GM23338 (cell line): ENCODE measurements around the gene PLEK. TPM values are rescaled to one million over a fixed set of nuclear protein-coding genes. Genes with fewer than 3 reads are reported as not detected.

Experiments
- ATAC-seq: fragments of 200-7000 bp; cut with Tn5 transposase; 3 replicates; pipeline ENCODE4 v1.9.1; 2020
- DNase-seq: peaks from one replicate; pipeline ENCODE4 v3.0.0-alpha.2; 2015; ENCODE audit warnings: low spot score
- H2AFZ ChIP-seq: fragments of 200-600 bp; sonication (generic); 2 replicates; pipeline ENCODE4 v1.8.0; 2016; ENCODE audit warnings: antibody characterized with exemption, mild to moderate bottlenecking, moderate library complexity
- H3F3A ChIP-seq: fragments of 200-600 bp; sonication (generic); replicated peaks from 2 replicates; pipeline ENCODE4 v1.8.0; 2017; ENCODE audit warnings: antibody characterized with exemption, mixed run types, low read depth
- H3K27ac ChIP-seq: fragments of 200-600 bp; sonication (generic); 2 replicates; pipeline ENCODE4 v1.6.1; 2016; ENCODE audit warnings: low read depth
- H3K27me3 ChIP-seq: fragments of 200-600 bp; sonication (generic); 2 replicates; pipeline ENCODE4 v1.8.0; 2016; ENCODE audit warnings: mild to moderate bottlenecking, mixed run types, moderate library complexity; ENCODE audit not compliant: insufficient read depth
- H3K36me3 ChIP-seq: fragments of 200-600 bp; sonication (generic); 2 replicates; pipeline ENCODE4 v1.8.0; 2016; ENCODE audit warnings: mild to moderate bottlenecking; ENCODE audit not compliant: insufficient read depth
- H3K4me1 ChIP-seq: fragments of 200-600 bp; sonication (generic); 2 replicates; pipeline ENCODE4 v1.8.0; 2016; ENCODE audit warnings: mild to moderate bottlenecking, moderate library complexity; ENCODE audit not compliant: insufficient read depth
- H3K4me2 ChIP-seq: fragments of 200-600 bp; sonication (generic); 2 replicates; pipeline ENCODE4 v1.7.1; 2017; ENCODE audit warnings: mixed run types
- H3K4me3 ChIP-seq: fragments of 200-600 bp; sonication (generic); 2 replicates; pipeline ENCODE4 v1.6.1; 2016; ENCODE audit warnings: mixed run types
- H3K79me2 ChIP-seq: fragments of 200-600 bp; sonication (generic); replicated peaks from 2 replicates; pipeline ENCODE4 v1.8.0; 2017; ENCODE audit warnings: mild to moderate bottlenecking; ENCODE audit not compliant: insufficient read depth
- H3K9me2 ChIP-seq: fragments of 200-600 bp; sonication (generic); 2 replicates; pipeline ENCODE4 v1.8.0; 2017; ENCODE audit not compliant: insufficient read depth
- H4K20me1 ChIP-seq: fragments of 200-600 bp; sonication (generic); replicated peaks from 2 replicates; pipeline ENCODE4 v1.8.0; 2017; ENCODE audit warnings: mild to moderate bottlenecking; ENCODE audit not compliant: insufficient read depth
- H3K27ac Mint-ChIP-seq: 2 replicates; pipeline ENCODE4 v1.8.0; 2020; ENCODE audit warnings: inconsistent platforms, mild to moderate bottlenecking, moderate library complexity, mixed read lengths
- H3K27me3 Mint-ChIP-seq: 3 replicates; pipeline ENCODE4 v1.8.0; 2022; ENCODE audit warnings: low read depth, mild to moderate bottlenecking, moderate library complexity, mixed read lengths, inconsistent platforms; ENCODE audit not compliant: insufficient read depth, poor library complexity
- H3K36me3 Mint-ChIP-seq: 3 replicates; pipeline ENCODE4 v1.8.0; 2021; ENCODE audit warnings: low read depth, mild to moderate bottlenecking, inconsistent platforms, moderate library complexity, mixed read lengths
- H3K4me1 Mint-ChIP-seq: 3 replicates; pipeline ENCODE4 v1.8.0; 2020; ENCODE audit warnings: mild to moderate bottlenecking, inconsistent platforms, mixed read lengths
- H3K4me3 Mint-ChIP-seq: 3 replicates; pipeline ENCODE4 v1.8.0; 2021; ENCODE audit warnings: moderate library complexity, mild to moderate bottlenecking, inconsistent platforms, mixed read lengths
- H3K9me3 Mint-ChIP-seq: 3 replicates; pipeline ENCODE4 v1.8.0; 2020; ENCODE audit warnings: moderate library complexity, mild to moderate bottlenecking, inconsistent platforms, mixed read lengths
- CREB1 ChIP-seq: fragments of 250-450 bp; sonication (Bioruptor Pico); IDR thresholded peaks from 2 replicates; pipeline ENCODE4 v1.5.0; 2020; ENCODE audit warnings: low read depth, mild to moderate bottlenecking, moderate library complexity
- EZH2 ChIP-seq: fragments of 200-600 bp; sonication (generic); IDR thresholded peaks from one replicate; pipeline ENCODE4 v1.8.0; 2017; ENCODE audit warnings: antibody characterized with exemption, mild to moderate bottlenecking, low read depth; ENCODE audit not compliant: unreplicated experiment
- EZH2phosphoT487 ChIP-seq: fragments of 200-600 bp; sonication (generic); IDR thresholded peaks from one replicate; pipeline ENCODE4 v1.8.1; 2018; ENCODE audit warnings: antibody characterized with exemption; ENCODE audit not compliant: unreplicated experiment
- JUNB ChIP-seq: IDR thresholded peaks from one replicate; pipeline ENCODE4 v1.6.1; 2016; ENCODE audit warnings: antibody characterized with exemption; ENCODE audit not compliant: unreplicated experiment
- NANOG ChIP-seq: IDR thresholded peaks from 2 replicates; pipeline ENCODE4 v1.6.1; 2016; ENCODE audit warnings: antibody characterized with exemption, borderline replicate concordance
- POLR2AphosphoS5 ChIP-seq: IDR thresholded peaks from 2 replicates; pipeline ENCODE4 v1.6.1; 2016; ENCODE audit warnings: antibody characterized with exemption, low read depth
- REST ChIP-seq: IDR thresholded peaks from one replicate; pipeline ENCODE4 v1.6.1; 2018; ENCODE audit warnings: antibody characterized with exemption; ENCODE audit not compliant: unreplicated experiment
- STAT1 ChIP-seq: IDR thresholded peaks from one replicate; pipeline ENCODE4 v1.6.1; 2016; ENCODE audit warnings: antibody characterized with exemption; ENCODE audit not compliant: unreplicated experiment
- ZNF114 ChIP-seq: fragments of 250-450 bp; sonication (Bioruptor Pico); IDR thresholded peaks from 2 replicates; pipeline ENCODE4 v1.5.0; 2020; ENCODE audit warnings: mild to moderate bottlenecking, moderate library complexity
- ZNF331 ChIP-seq: fragments of 250-450 bp; sonication (Bioruptor Pico); IDR thresholded peaks from 2 replicates; pipeline ENCODE4 v1.5.0; 2020; ENCODE audit warnings: low read depth, mild to moderate bottlenecking, moderate library complexity
- polyA plus RNA-seq: library from polyadenylated mRNA; unstranded; fragments of >200 nt; fragmentation: Nextera tagmentation; extraction: Ambion mirVana; gene quantifications from 2 replicates; pipeline ENCODE4 v1.2.1, GENCODE V29; 2016
- total RNA-seq: library from RNA; depleted of rRNA; stranded (reverse); fragments of >200 nt; shearing (Covaris generic); gene quantifications from 2 replicates; pipeline ENCODE4 v1.2.3, GENCODE V29; 2014
- TF ChIP-seq, protein P1 (sequence below): fragments of 250-450 bp; sonication (Bioruptor Pico); IDR thresholded peaks from 2 replicates; pipeline ENCODE4 v1.5.0; 2020; ENCODE audit warnings: mild to moderate bottlenecking, moderate library complexity
- TF ChIP-seq, protein P2 (sequence below): IDR thresholded peaks from 2 replicates; pipeline ENCODE4 v1.6.1; 2016; ENCODE audit warnings: antibody characterized with exemption
- TF ChIP-seq, protein P3 (sequence below), 2 experiments: fragments of 200-600 bp in 1 of 2; sonication (generic) in 1 of 2; conservative IDR thresholded peaks; 2 replicates each; pipeline versions ENCODE4 v1.5.1 to v1.6.1; 2016 to 2017; ENCODE audit warnings: antibody characterized with exemption in 2 of 2, low read depth in 2 of 2, mild to moderate bottlenecking in 2 of 2, moderate library complexity in 1 of 2

PLEK gene
- total and polyA plus RNA-seq, 2 experiments from 2014 or later = 0.06 TPM; not detected in 1

DNA sequence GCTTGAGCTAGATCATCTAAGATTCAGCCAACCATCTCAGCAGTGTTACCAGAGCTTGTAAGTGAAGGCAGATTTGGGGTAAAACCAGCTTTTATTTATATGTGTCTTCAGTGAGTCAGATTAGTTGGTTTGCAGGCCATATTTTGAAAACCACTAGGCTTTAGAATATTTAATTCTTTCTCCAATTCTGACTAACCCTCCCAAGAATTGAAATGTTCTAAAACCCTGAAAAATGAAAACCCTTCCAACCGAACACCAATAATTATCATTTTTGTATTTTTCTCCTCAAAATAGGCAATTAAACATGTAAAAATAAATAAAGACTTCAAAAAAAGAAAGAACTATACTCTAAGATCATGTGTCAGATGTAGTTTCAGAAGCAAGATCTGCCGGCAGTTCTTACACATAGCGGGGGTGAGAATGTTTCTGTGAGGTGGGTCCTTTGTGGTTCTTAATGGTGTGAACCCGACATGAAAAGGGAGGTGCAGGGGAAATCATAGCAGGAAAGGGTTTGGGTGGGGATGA lies 14.2 kb downstream of the PLEK start:
- H3F3A ChIP-seq = no peaks in the 10 kb centered on the region
- no peaks in the 10 kb centered on the region for H4K20me1 ChIP-seq
- no peaks in the 10 kb centered on the region for H3K79me2 ChIP-seq
- H2AFZ ChIP-seq = no peak overlapping the region
- H3K9me3 Mint-ChIP-seq = no peaks in the 10 kb centered on the region
- no peak for ATAC-seq
- H3K4me1 ChIP-seq = no peaks in the 10 kb centered on the region
- no peak overlapping the region for H3K27ac Mint-ChIP-seq
- no peak overlapping the region for H3K4me2 ChIP-seq
- H3K4me3 Mint-ChIP-seq = no peak overlapping the region
- H3K4me3 ChIP-seq = no peak overlapping the region
- TF ChIP-seq JUNB = no peak
- TF ChIP-seq, protein P1, sequence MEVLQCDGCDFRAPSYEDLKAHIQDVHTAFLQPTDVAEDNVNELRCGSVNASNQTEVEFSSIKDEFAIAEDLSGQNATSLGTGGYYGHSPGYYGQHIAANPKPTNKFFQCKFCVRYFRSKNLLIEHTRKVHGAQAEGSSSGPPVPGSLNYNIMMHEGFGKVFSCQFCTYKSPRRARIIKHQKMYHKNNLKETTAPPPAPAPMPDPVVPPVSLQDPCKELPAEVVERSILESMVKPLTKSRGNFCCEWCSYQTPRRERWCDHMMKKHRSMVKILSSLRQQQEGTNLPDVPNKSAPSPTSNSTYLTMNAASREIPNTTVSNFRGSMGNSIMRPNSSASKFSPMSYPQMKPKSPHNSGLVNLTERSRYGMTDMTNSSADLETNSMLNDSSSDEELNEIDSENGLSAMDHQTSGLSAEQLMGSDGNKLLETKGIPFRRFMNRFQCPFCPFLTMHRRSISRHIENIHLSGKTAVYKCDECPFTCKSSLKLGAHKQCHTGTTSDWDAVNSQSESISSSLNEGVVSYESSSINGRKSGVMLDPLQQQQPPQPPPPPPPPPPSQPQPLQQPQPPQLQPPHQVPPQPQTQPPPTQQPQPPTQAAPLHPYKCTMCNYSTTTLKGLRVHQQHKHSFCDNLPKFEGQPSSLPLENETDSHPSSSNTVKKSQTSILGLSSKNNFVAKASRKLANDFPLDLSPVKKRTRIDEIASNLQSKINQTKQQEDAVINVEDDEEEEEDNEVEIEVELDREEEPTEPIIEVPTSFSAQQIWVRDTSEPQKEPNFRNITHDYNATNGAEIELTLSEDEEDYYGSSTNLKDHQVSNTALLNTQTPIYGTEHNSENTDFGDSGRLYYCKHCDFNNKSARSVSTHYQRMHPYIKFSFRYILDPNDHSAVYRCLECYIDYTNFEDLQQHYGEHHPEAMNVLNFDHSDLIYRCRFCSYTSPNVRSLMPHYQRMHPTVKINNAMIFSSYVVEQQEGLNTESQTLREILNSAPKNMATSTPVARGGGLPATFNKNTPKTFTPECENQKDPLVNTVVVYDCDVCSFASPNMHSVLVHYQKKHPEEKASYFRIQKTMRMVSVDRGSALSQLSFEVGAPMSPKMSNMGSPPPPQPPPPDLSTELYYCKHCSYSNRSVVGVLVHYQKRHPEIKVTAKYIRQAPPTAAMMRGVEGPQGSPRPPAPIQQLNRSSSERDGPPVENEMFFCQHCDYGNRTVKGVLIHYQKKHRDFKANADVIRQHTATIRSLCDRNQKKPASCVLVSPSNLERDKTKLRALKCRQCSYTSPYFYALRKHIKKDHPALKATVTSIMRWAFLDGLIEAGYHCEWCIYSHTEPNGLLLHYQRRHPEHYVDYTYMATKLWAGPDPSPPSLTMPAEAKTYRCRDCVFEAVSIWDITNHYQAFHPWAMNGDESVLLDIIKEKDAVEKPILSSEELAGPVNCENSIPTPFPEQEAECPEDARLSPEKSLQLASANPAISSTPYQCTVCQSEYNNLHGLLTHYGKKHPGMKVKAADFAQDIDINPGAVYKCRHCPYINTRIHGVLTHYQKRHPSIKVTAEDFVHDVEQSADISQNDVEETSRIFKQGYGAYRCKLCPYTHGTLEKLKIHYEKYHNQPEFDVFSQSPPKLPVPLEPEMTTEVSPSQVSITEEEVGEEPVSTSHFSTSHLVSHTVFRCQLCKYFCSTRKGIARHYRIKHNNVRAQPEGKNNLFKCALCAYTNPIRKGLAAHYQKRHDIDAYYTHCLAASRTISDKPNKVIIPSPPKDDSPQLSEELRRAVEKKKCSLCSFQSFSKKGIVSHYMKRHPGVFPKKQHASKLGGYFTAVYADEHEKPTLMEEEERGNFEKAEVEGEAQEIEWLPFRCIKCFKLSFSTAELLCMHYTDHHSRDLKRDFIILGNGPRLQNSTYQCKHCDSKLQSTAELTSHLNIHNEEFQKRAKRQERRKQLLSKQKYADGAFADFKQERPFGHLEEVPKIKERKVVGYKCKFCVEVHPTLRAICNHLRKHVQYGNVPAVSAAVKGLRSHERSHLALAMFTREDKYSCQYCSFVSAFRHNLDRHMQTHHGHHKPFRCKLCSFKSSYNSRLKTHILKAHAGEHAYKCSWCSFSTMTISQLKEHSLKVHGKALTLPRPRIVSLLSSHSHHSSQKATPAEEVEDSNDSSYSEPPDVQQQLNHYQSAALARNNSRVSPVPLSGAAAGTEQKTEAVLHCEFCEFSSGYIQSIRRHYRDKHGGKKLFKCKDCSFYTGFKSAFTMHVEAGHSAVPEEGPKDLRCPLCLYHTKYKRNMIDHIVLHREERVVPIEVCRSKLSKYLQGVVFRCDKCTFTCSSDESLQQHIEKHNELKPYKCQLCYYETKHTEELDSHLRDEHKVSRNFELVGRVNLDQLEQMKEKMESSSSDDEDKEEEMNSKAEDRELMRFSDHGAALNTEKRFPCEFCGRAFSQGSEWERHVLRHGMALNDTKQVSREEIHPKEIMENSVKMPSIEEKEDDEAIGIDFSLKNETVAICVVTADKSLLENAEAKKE (CRISPR knock-in tag) = no peak
- no peak for TF ChIP-seq ZNF331 (CRISPR knock-in tag)
- TF ChIP-seq REST = no peak
- TF ChIP-seq, protein P2, sequence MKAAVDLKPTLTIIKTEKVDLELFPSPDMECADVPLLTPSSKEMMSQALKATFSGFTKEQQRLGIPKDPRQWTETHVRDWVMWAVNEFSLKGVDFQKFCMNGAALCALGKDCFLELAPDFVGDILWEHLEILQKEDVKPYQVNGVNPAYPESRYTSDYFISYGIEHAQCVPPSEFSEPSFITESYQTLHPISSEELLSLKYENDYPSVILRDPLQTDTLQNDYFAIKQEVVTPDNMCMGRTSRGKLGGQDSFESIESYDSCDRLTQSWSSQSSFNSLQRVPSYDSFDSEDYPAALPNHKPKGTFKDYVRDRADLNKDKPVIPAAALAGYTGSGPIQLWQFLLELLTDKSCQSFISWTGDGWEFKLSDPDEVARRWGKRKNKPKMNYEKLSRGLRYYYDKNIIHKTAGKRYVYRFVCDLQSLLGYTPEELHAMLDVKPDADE = no peak
- no peak for TF ChIP-seq ZNF114 (CRISPR knock-in tag)
- TF ChIP-seq, protein P3, sequence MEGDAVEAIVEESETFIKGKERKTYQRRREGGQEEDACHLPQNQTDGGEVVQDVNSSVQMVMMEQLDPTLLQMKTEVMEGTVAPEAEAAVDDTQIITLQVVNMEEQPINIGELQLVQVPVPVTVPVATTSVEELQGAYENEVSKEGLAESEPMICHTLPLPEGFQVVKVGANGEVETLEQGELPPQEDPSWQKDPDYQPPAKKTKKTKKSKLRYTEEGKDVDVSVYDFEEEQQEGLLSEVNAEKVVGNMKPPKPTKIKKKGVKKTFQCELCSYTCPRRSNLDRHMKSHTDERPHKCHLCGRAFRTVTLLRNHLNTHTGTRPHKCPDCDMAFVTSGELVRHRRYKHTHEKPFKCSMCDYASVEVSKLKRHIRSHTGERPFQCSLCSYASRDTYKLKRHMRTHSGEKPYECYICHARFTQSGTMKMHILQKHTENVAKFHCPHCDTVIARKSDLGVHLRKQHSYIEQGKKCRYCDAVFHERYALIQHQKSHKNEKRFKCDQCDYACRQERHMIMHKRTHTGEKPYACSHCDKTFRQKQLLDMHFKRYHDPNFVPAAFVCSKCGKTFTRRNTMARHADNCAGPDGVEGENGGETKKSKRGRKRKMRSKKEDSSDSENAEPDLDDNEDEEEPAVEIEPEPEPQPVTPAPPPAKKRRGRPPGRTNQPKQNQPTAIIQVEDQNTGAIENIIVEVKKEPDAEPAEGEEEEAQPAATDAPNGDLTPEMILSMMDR (conservative IDR thresholded peaks at IDR 0.05; ENCODE audit: low read depth in 2 of 2) = no peak
- TF ChIP-seq EZH2phosphoT487 = no peak
- no peak for TF ChIP-seq CREB1 (CRISPR knock-in tag)
- no peak for TF ChIP-seq NANOG
- no peak for TF ChIP-seq EZH2
- no peak for TF ChIP-seq POLR2AphosphoS5
- TF ChIP-seq STAT1 = no peak
- H3K4me1 Mint-ChIP-seq = no peaks in the 10 kb centered on the region
- no peak overlapping the region for H3K27ac ChIP-seq
- no peak for DNase-seq
- no peaks in the 10 kb centered on the region for H3K36me3 Mint-ChIP-seq
- H3K9me2 ChIP-seq = 0 out of 2 replicates have a peak, but pooled peaks cover 6% of the 10 kb centered on the region
- no peaks in the 10 kb centered on the region for H3K36me3 ChIP-seq
- H3K27me3 Mint-ChIP-seq = peaks cover 2% of the 10 kb centered on the region
- no peaks in the 10 kb centered on the region for H3K27me3 ChIP-seq
